Testis (tissue), 3 donors: Measurements from ENCODE around the gene ART5. TPM values are rescaled to one million over a fixed set of nuclear protein-coding genes. Genes with fewer than 3 reads are reported as not detected.

Source experiments
- DNase-seq: peaks from one replicate; pipeline ENCODE4 v3.0.0-alpha.2; 2019
- H3K27ac ChIP-seq, 2 donors: fragments of 200-600 bp; sonication (generic); one replicate each; pipeline ENCODE4 v1.5.1; 2019
- H3K27me3 ChIP-seq: fragments of 200-600 bp; sonication (generic); one replicate; pipeline ENCODE4 v1.5.1; 2019
- H3K36me3 ChIP-seq: fragments of 200-600 bp; sonication (generic); one replicate; pipeline ENCODE4 v1.5.1; 2017; ENCODE audit warnings: low read depth; ENCODE audit errors: missing control alignments
- H3K4me1 ChIP-seq: fragments of 200-600 bp; sonication (generic); one replicate; pipeline ENCODE4 v1.5.1; 2019
- H3K4me3 ChIP-seq, 2 donors: fragments of 200-600 bp; sonication (generic); one replicate each; pipeline ENCODE4 v1.5.1; 2017 to 2019
- H3K9me3 ChIP-seq: fragments of 200-600 bp; sonication (generic); one replicate; pipeline ENCODE4 v1.5.1; 2017
- POLR2A ChIP-seq: fragments of 450-650 bp; IDR thresholded peaks from one replicate; pipeline ENCODE4 v1.6.1; 2017; ENCODE audit warnings: antibody characterized with exemption, mild to moderate bottlenecking, moderate library complexity
- WGBS, 2 donors: methylation state at CpG; one replicate each; pipeline ENCODE4 v1.1.5; 2018; 5-methylcytosine and 5-hydroxymethylcytosine counted together
- intact Hi-C: fragments of 100-400 bp; cut with DNase I; formaldehyde crosslinking; loops from one replicate; pipeline ENCODE4 v1.15.1; 2023; ENCODE audit warnings: low total_unique reads
- polyA plus RNA-seq: library from polyadenylated mRNA; stranded (reverse); fragments of 350-450 nt; fragmentation: Illumina TruSeq; extraction: RNeasy Lipid Tissue Mini Kit (QIAGEN cat#74804); gene quantifications from one replicate; pipeline ENCODE4 v1.2.3, GENCODE V29; 2014; ENCODE audit warnings: low read depth, low replicate concordance; ENCODE audit not compliant: insufficient read depth
- total RNA-seq, 2 donors: library from RNA; depleted of rRNA; stranded (reverse); fragments of >200 nt; gene quantifications; one replicate each; pipeline ENCODE4 v1.2.3, GENCODE V29; 2016
- TF ChIP-seq, protein P1 (sequence below), 3 experiments: fragments of 450-650 bp in 2 of 3; fragments of 200-600 bp in 1 of 3; sonication (generic) in 1 of 3; IDR thresholded peaks; one replicate each; pipeline ENCODE4 v1.5.1; 2016 to 2019; ENCODE audit warnings: antibody characterized with exemption in 3 of 3, mild to moderate bottlenecking in 2 of 3, moderate library complexity in 1 of 3

The ART5 gene
- total and polyA plus RNA-seq, 3 donors from 2014 or later: 9.9 to 50.8 (median 31.7) TPM

DNA sequence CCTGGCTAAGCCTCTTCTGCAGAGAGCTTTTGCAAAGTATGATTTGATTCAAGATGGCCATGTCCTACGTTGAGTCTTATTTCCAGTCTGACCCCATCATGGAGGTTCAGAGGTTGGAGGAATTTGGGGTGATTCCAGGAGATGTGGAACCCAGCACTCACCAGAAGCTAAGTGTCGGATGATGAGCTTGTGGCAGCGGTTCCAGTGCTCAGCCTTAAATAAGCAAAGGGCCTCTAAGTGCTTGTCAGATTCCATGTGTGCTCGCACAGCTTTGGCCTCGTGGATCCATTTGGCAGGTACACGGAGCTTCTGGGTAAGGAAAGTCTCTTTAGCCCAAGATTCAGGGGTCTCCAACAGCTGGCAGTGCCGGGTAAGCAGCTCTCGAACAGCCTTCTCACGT is 41.2 kb upstream of the ART5 start:
- Histone ChIP-seq H3K9me3 (no peaks in the 10 kb centered on the region), H3K27ac (no peak overlapping the region), H3K27me3 (no peaks in the 10 kb centered on the region), H3K36me3 (no peaks in the 10 kb centered on the region), H3K4me3 (no peak overlapping the region), H3K4me1 (peaks cover 4% of the 10 kb centered on the region)
- TF ChIP-seq, protein P1, sequence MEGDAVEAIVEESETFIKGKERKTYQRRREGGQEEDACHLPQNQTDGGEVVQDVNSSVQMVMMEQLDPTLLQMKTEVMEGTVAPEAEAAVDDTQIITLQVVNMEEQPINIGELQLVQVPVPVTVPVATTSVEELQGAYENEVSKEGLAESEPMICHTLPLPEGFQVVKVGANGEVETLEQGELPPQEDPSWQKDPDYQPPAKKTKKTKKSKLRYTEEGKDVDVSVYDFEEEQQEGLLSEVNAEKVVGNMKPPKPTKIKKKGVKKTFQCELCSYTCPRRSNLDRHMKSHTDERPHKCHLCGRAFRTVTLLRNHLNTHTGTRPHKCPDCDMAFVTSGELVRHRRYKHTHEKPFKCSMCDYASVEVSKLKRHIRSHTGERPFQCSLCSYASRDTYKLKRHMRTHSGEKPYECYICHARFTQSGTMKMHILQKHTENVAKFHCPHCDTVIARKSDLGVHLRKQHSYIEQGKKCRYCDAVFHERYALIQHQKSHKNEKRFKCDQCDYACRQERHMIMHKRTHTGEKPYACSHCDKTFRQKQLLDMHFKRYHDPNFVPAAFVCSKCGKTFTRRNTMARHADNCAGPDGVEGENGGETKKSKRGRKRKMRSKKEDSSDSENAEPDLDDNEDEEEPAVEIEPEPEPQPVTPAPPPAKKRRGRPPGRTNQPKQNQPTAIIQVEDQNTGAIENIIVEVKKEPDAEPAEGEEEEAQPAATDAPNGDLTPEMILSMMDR (IDR thresholded peaks at IDR 0.05): no peak
- no peak for TF ChIP-seq POLR2A
- intact Hi-C loops: no loop called here
- WGBS, 2 donors: 90 to 93% methylated on average over 9 of the region's 9 CpGs
- DNase-seq: no peak

DNA sequence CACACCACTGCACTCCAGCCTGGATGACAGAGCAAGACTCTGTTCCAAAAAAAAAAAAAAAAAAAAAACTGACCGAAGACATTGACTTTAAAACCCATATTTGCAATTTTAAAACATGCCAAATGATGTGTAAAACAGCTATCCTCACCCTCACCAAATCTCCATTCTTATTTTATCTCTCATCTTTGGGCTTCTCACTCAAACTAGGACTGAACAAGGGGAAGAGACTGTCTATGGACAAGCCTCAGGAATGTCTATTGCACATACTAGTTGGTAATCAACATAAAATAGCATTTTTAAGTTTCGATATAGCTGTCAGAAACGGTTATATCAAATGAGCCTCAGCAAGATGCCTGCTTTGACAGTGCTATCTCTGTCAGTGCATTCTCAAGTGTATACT is 37.3 kb upstream of the ART5 start:
- Histone ChIP-seq H3K4me1 (no peaks in the 10 kb centered on the region), H3K36me3 (no peaks in the 10 kb centered on the region)
- intact Hi-C loops: no loop called here

DNA sequence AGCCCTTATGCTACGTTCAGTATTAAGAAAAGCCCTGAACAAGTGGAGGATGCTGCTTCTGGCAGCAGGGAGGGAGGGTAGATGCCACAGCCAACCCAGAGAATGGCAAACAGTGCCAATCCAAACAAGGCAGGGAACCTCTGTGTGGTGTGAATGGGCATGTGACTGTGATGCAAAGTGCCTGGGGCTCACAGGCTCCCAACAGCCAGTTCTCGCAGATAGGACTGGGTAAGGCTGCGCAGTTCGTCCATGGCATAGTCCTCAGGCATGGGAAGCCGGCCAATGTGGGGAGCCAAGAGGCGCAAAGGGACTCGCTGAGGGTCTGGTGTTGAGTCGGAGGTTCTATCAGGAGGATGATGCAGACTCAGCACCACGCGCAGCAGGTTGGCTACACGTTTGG is 34.2 kb upstream of the ART5 start:
- Histone ChIP-seq H3K9me3 (no peaks in the 10 kb centered on the region), H3K4me1 (no peaks in the 10 kb centered on the region), H3K4me3 (no peak overlapping the region), H3K27ac (no peak overlapping the region), H3K27me3 (no peaks in the 10 kb centered on the region), H3K36me3 (no peaks in the 10 kb centered on the region)
- DNase-seq: no peak
- intact Hi-C loops: no loop called here
- TF ChIP-seq POLR2A: no peak
- TF ChIP-seq, protein P1 (IDR thresholded peaks at IDR 0.05): no peak
- WGBS, 2 donors: 94 to 97% methylated on average over 11 of the region's 11 CpGs

More for the DNA sequence above, 37.3 kb upstream of the ART5 start:
- Histone ChIP-seq H3K4me3 (no peak overlapping the region), H3K27me3 (no peaks in the 10 kb centered on the region), H3K9me3 (no peaks in the 10 kb centered on the region), H3K27ac (no peak overlapping the region)
- DNase-seq: no peak
- TF ChIP-seq POLR2A: no peak
- TF ChIP-seq, protein P1 (IDR thresholded peaks at IDR 0.05): no peak
- WGBS, 2 donors: 88 to 93% methylated on average over 3 of the region's 3 CpGs

DNA sequence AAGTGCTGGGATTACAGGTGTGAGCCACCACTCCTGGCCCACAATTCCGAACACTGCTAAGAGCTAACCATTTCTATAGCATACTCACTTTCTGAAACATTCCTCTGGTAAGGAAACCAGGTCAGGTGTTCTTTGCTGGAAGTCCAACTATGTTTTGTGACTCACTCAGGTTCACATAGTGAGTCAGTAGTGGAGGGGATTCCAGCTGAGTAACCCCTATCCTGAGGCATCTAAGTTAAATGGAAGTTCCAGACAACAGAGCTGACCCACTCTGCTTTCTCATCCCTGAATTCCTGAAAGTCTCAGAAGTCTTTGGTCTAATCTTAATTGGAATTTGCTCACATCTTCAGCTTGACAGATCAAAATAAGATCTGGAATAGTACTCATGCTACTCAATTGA is 32.4 kb upstream of the ART5 start:
- 89 to 100% methylated on average over 1 of the region's 1 CpG for WGBS, 2 donors

More for the DNA sequence above, 32.4 kb upstream of the ART5 start:
- H3K4me3 ChIP-seq: no peak overlapping the region
- no peak for DNase-seq
- TF ChIP-seq, protein P1 (IDR thresholded peaks at IDR 0.05): no peak
- TF ChIP-seq POLR2A: no peak
- H3K27ac ChIP-seq: no peak overlapping the region
- no peaks in the 10 kb centered on the region for H3K4me1 ChIP-seq
- H3K9me3 ChIP-seq: no peaks in the 10 kb centered on the region
- H3K27me3 ChIP-seq: no peaks in the 10 kb centered on the region
- H3K36me3 ChIP-seq: no peaks in the 10 kb centered on the region
- intact Hi-C loops: no loop called here
